Neuronal stem cell (in vitro differentiated cells): ENCODE results near the gene AUTS2.
"Not testable (repeated sequence)": the region's sequence is repeated elsewhere in the genome, so short reads cannot be mapped to it uniquely, and the experiment has no call there.

Experiments
- DNase-seq: peaks from one replicate; pipeline ENCODE4 v3.0.0-alpha.2; 2013; ENCODE audit warnings: low spot score
- H2AFZ ChIP-seq: one replicate; pipeline ENCODE4 v1.6.1; 2013; ENCODE audit warnings: mild to moderate bottlenecking, low read length, inconsistent platforms
- H2AK5ac ChIP-seq: 2 replicates; pipeline ENCODE4 v1.6.1; 2013; ENCODE audit warnings: low read depth, mild to moderate bottlenecking, inconsistent platforms, low read length, moderate library complexity, mixed read lengths
- H2BK120ac ChIP-seq: 2 replicates; pipeline ENCODE4 v1.6.1; 2013; ENCODE audit warnings: low read depth, mild to moderate bottlenecking, inconsistent platforms, low read length, moderate library complexity, mixed read lengths
- H2BK12ac ChIP-seq: one replicate; pipeline ENCODE4 v1.6.1; 2013; ENCODE audit warnings: low read length, inconsistent platforms
- H2BK15ac ChIP-seq: 2 replicates; pipeline ENCODE4 v1.6.1; 2013; ENCODE audit warnings: mild to moderate bottlenecking, low read length, inconsistent platforms, mixed read lengths
- H2BK5ac ChIP-seq: one replicate; pipeline ENCODE4 v1.6.1; 2013; ENCODE audit warnings: inconsistent platforms, mild to moderate bottlenecking, low read length, moderate library complexity
- H3K14ac ChIP-seq: one replicate; pipeline ENCODE4 v1.6.1; 2013; ENCODE audit warnings: low read length, inconsistent platforms
- H3K18ac ChIP-seq: 2 replicates; pipeline ENCODE4 v1.6.1; 2013; ENCODE audit warnings: low read length, inconsistent platforms
- H3K23ac ChIP-seq: 2 replicates; pipeline ENCODE4 v1.6.1; 2013; ENCODE audit warnings: low read depth, mild to moderate bottlenecking, mixed read lengths, low read length, inconsistent platforms; ENCODE audit not compliant: poor library complexity
- H3K27ac ChIP-seq: replicated peaks from 3 replicates; pipeline ENCODE4 v1.5.1; 2013; ENCODE audit warnings: low read length, inconsistent platforms
- H3K27me3 ChIP-seq, 3 experiments: 2 replicates each; pipeline ENCODE4 v1.6.1; 2013; ENCODE audit warnings: low read length in 3 of 3, mild to moderate bottlenecking in 2 of 3, inconsistent platforms in 1 of 3, low read depth in 1 of 3, mixed read lengths in 1 of 3, moderate library complexity in 1 of 3; ENCODE audit not compliant: control insufficient read depth in 3 of 3, insufficient read depth in 3 of 3
- H3K36me3 ChIP-seq, 2 donors: replicated peaks in 1 of 2; 2 replicates each; pipeline ENCODE4 v1.6.1; 2013; ENCODE audit warnings: low read length in 2 of 2; ENCODE audit not compliant: control insufficient read depth in 2 of 2, insufficient read depth in 2 of 2
- H3K4ac ChIP-seq: 2 replicates; pipeline ENCODE4 v1.6.1; 2013; ENCODE audit warnings: inconsistent platforms, mild to moderate bottlenecking, low read length, moderate library complexity
- H3K4me1 ChIP-seq, 2 donors: 1 replicate in 1 of 2; 2 replicates in 1 of 2; pipeline ENCODE4 v1.6.1; 2013; ENCODE audit warnings: low read length in 2 of 2, low read depth in 1 of 2; ENCODE audit not compliant: control insufficient read depth in 2 of 2, insufficient read depth in 1 of 2
- H3K4me2 ChIP-seq: one replicate; pipeline ENCODE4 v1.6.1; 2013; ENCODE audit warnings: mild to moderate bottlenecking, low read length, inconsistent platforms; ENCODE audit not compliant: insufficient read depth, poor library complexity, severe bottlenecking
- H3K4me3 ChIP-seq, 2 donors: 2 replicates each; pipeline ENCODE4 v1.5.1; 2013; ENCODE audit warnings: low read length in 2 of 2, mild to moderate bottlenecking in 2 of 2, inconsistent platforms in 1 of 2, moderate library complexity in 1 of 2
- H3K79me1 ChIP-seq: one replicate; pipeline ENCODE4 v1.6.1; 2013; ENCODE audit warnings: low read depth, mild to moderate bottlenecking, inconsistent platforms, low read length, moderate library complexity
- H3K9ac ChIP-seq: one replicate; pipeline ENCODE4 v1.6.1; 2013; ENCODE audit warnings: mild to moderate bottlenecking, low read depth, low read length, inconsistent platforms; ENCODE audit not compliant: poor library complexity
- H3K9me3 ChIP-seq, 2 donors: replicated peaks in 1 of 2; 2 replicates each; pipeline versions ENCODE3 to v1.6.1; 2013; ENCODE audit warnings: low read length in 2 of 2, mild to moderate bottlenecking in 2 of 2, inconsistent platforms in 1 of 2, low read depth in 1 of 2, mixed read lengths in 1 of 2, moderate library complexity in 1 of 2; ENCODE audit not compliant: control insufficient read depth in 2 of 2, insufficient read depth in 1 of 2
- H4K8ac ChIP-seq: one replicate; pipeline ENCODE4 v1.6.1; 2013; ENCODE audit warnings: low read depth, mild to moderate bottlenecking, inconsistent platforms, low read length, moderate library complexity
- H4K91ac ChIP-seq: one replicate; pipeline ENCODE4 v1.6.1; 2013; ENCODE audit warnings: low read length, low read depth, mild to moderate bottlenecking, inconsistent platforms; ENCODE audit not compliant: poor library complexity
- WGBS, 2 donors: extraction: QIAGEN DNeasy Blood & Tissue Kit; methylation state at CpG; one replicate each; pipeline ENCODE4 v1.1.7; 2013; ENCODE audit warnings: missing lambda C conversion rate in 2 of 2, mixed read lengths in 1 of 2; ENCODE audit not compliant: insufficient read length in 2 of 2, insufficient replicate concordance in 1 of 2; ENCODE audit errors: extremely low coverage in 2 of 2; 5-methylcytosine and 5-hydroxymethylcytosine counted together

Gene AUTS2

DNA sequence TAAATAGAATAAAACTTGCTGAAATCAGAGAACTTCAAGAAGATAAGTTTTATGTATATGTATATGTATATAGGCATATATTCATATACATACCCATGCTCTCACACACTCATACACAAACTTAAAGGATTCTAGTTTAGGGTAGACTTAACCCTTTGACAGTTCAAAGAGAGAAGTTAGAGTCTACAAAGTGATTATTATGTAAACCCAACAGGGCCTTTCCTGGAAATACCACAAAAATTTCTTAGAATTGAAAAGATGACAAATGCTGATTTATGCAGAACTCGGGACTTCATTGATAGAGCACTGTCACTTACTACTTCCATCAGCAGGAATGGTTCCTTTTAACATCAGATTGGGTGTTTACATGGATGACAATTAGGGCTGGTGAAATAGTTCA, 763.5 kb downstream of the AUTS2 start:
- Histone ChIP-seq H3K9ac (no peak overlapping the region), H4K8ac (no peak overlapping the region), H3K27ac (no peak overlapping the region), H2AK5ac (no peak overlapping the region), H3K27me3 (no peaks in the 10 kb centered on the region), H2BK12ac (no peak overlapping the region), H3K18ac (no peak overlapping the region), H3K23ac (no peak overlapping the region), H2BK5ac (no peak overlapping the region), H3K36me3 (no peaks in the 10 kb centered on the region), H3K4me3 (no peak overlapping the region), H2AFZ (no peak overlapping the region), H3K4ac (no peak overlapping the region), H4K91ac (no peak overlapping the region), H3K4me2 (no peak overlapping the region), H2BK15ac (no peak overlapping the region), H3K14ac (no peak overlapping the region), H2BK120ac (no peak overlapping the region), H3K9me3 (peaks cover 2 to 7% of the 10 kb centered on the region in 2 donors), H3K4me1 (no peaks in the 10 kb centered on the region), H3K79me1 (no peaks in the 10 kb centered on the region)
- WGBS, 2 donors, result no CpG with 5 or more reads among the region's 1 CpG
- no peak for DNase-seq

DNA sequence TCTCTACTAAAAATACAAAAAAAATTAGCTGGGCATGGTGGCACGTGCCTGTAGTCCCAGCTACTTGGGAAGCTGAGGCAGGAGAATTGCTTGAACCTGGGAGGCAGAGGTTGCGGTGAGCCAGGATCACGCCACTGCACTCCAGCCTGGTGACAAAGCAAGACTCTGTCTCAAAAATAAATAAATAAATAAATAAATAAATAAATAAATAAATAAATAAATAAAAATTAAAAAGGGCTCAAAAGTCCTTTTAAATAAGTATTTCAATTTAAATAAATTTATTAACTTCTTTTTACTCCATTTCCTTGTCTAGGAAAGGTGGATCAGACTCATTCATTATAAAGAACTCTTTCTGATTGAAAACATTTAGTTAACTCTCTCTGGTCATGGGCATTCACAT, 766.1 kb downstream of the AUTS2 start:
- not testable (repeated sequence) for H2BK120ac ChIP-seq, H3K4me2 ChIP-seq, H3K23ac ChIP-seq, H3K9ac ChIP-seq, H2BK12ac ChIP-seq, H3K79me1 ChIP-seq, H4K91ac ChIP-seq, H3K4me1 ChIP-seq, H4K8ac ChIP-seq, H2AK5ac ChIP-seq, H3K36me3 ChIP-seq, H2BK15ac ChIP-seq, H2AFZ ChIP-seq, DNase-seq, H3K27me3 ChIP-seq, H3K27ac ChIP-seq, H3K4ac ChIP-seq, H2BK5ac ChIP-seq, H3K14ac ChIP-seq, H3K9me3 ChIP-seq, H3K4me3 ChIP-seq, H3K18ac ChIP-seq
- no CpG with 5 or more reads among the region's 3 CpGs for WGBS, 2 donors

DNA sequence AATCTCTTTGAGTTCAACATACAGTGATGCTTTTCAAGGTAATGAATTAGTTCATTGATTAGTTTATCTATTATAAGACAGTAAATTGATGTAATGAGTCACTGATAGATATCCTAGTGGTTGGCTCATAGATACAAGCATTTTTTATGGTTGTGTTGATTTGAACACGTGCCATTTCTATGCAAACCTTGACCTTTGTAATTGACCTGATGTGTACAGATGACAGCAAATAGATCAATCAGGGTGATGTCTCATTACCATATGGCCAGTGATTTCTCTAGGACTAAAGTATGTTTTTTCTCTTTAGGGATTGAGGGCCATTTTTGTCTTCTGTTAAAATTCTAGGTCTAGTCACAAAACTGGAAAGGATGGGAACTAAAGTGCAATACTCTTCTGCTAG, 773.4 kb downstream of the AUTS2 start:
- no peak overlapping the region for H2BK120ac ChIP-seq
- H3K18ac ChIP-seq, result no peak overlapping the region
- H3K36me3 ChIP-seq, result no peaks in the 10 kb centered on the region
- no CpG with 5 or more reads among the region's 1 CpG for WGBS, 2 donors
- H3K4me3 ChIP-seq, result no peak overlapping the region
- peaks cover 0 to 10% of the 10 kb centered on the region in 2 donors for H3K4me1 ChIP-seq
- no peak overlapping the region for H4K8ac ChIP-seq
- DNase-seq, result no peak
- H3K79me1 ChIP-seq, result no peaks in the 10 kb centered on the region
- H2AFZ ChIP-seq, result no peak overlapping the region
- no peak overlapping the region for H3K4me2 ChIP-seq
- no peak overlapping the region for H3K4ac ChIP-seq
- H3K27ac ChIP-seq, result no peak overlapping the region
- no peak overlapping the region for H2AK5ac ChIP-seq
- no peak overlapping the region for H2BK12ac ChIP-seq
- no peak overlapping the region for H3K23ac ChIP-seq
- H4K91ac ChIP-seq, result no peak overlapping the region
- no peak overlapping the region for H2BK5ac ChIP-seq
- H3K14ac ChIP-seq, result no peak overlapping the region
- H3K9me3 ChIP-seq, result no peaks in the 10 kb centered on the region
- no peak overlapping the region for H3K9ac ChIP-seq
- H2BK15ac ChIP-seq, result no peak overlapping the region
- H3K27me3 ChIP-seq, result no peaks in the 10 kb centered on the region

DNA sequence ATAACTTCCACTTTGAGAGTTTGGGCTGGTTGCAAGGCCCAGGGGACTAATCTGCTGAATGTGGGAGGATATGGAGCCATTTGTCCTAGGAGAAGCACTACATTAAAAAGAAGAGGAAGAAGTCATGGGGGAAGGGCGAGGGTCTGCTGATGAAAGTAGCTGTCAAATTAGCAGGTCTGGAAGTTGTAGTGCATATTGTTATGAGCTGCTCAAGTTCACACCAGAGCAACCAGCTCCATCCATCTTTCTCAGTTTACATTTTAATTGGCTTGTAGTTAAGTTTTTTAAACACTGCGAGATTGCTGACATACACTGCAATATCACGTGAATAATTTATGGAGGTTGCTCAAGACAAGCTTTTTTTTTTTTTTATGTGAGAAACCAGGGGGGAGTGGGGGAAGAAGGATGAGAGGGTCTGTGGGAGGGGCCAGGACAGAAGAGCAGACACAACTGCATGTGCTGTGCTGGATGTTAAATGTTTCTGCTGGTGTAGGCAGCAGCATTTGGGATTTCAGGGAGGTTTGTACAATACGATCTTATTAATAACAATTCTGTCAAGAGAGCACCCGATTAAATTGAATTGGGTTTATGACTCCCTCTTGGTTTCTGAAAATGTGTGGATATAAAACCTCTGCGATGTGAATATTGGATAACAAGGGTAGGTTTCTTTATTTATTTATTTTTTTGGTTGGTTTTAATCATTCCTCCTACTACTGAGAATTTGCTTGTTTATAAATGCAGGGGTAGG, 774.7 kb downstream of the AUTS2 start:
- H3K4me1 ChIP-seq, result peaks cover 1 to 13% of the 10 kb centered on the region in 2 donors
- WGBS, 2 donors, result no CpG with 5 or more reads among the region's 6 CpGs
- no peak overlapping the region for H2AK5ac ChIP-seq
- no peak overlapping the region for H3K4me3 ChIP-seq
- no peak overlapping the region for H2BK5ac ChIP-seq
- H2AFZ ChIP-seq, result no peak overlapping the region
- H4K91ac ChIP-seq, result no peak overlapping the region
- no peak overlapping the region for H2BK120ac ChIP-seq
- H3K36me3 ChIP-seq, result no peaks in the 10 kb centered on the region
- no peak overlapping the region for H3K18ac ChIP-seq
- H3K14ac ChIP-seq, result no peak overlapping the region
- H2BK15ac ChIP-seq, result no peak overlapping the region
- no peak overlapping the region for H3K4me2 ChIP-seq
- no peak overlapping the region for H3K23ac ChIP-seq
- H3K27ac ChIP-seq, result no peak overlapping the region
- H3K9ac ChIP-seq, result no peak overlapping the region
- peaks cover 0 to 1% of the 10 kb centered on the region in 2 donors for H3K9me3 ChIP-seq
- H4K8ac ChIP-seq, result no peak overlapping the region
- no peaks in the 10 kb centered on the region for H3K79me1 ChIP-seq
- H2BK12ac ChIP-seq, result no peak overlapping the region
- H3K27me3 ChIP-seq, result no peaks in the 10 kb centered on the region
- no peak for DNase-seq
- H3K4ac ChIP-seq, result no peak overlapping the region
